Lung (tissue), 13 donors: ENCODE measurements around the gene KIAA1191. TPM values are rescaled to one million over a fixed set of nuclear protein-coding genes. Genes with fewer than 3 reads are reported as not detected.
"Not testable (repeated sequence)": the region's sequence is repeated elsewhere in the genome, so short reads cannot be mapped to it uniquely, and the experiment has no call there.

Experiments used
- ATAC-seq: fragments of 200-7000 bp; cut with Tn5 transposase; one replicate; pipeline ENCODE4 v1.9.1; 2020; ENCODE audit warnings: moderate number of reproducible peaks; ENCODE audit not compliant: insufficient read depth, low FRiP score
- DNase-seq, 3 donors: peaks; one replicate each; pipeline ENCODE4 v3.0.0-alpha.2; 2013 to 2017
- H3K27ac ChIP-seq, 2 donors: one replicate each; pipeline ENCODE4 v1.5.1; 2013; ENCODE audit warnings: mild to moderate bottlenecking in 2 of 2, moderate library complexity in 2 of 2, control low read depth in 1 of 2, inconsistent platforms in 1 of 2, low read depth in 1 of 2, low read length in 1 of 2
- H3K27me3 ChIP-seq, 3 donors: one replicate each; pipeline ENCODE4 v1.5.1; 2013; ENCODE audit warnings: low read length in 2 of 3; ENCODE audit not compliant: control insufficient read depth in 3 of 3, insufficient read depth in 3 of 3
- H3K36me3 ChIP-seq, 4 donors: one replicate each; pipeline ENCODE4 v1.5.1; 2013; ENCODE audit warnings: low read length in 4 of 4, mild to moderate bottlenecking in 1 of 4, moderate library complexity in 1 of 4; ENCODE audit not compliant: control insufficient read depth in 4 of 4, insufficient read depth in 4 of 4
- H3K4me1 ChIP-seq, 5 donors: one replicate each; pipeline ENCODE4 v1.5.1; 2013; ENCODE audit warnings: low read length in 5 of 5, mild to moderate bottlenecking in 2 of 5, moderate library complexity in 1 of 5; ENCODE audit not compliant: control insufficient read depth in 5 of 5, insufficient read depth in 5 of 5
- H3K4me3 ChIP-seq: one replicate; pipeline ENCODE4 v1.5.1; 2013; ENCODE audit warnings: mild to moderate bottlenecking, control low read depth, moderate library complexity
- H3K9ac ChIP-seq, 2 donors: one replicate each; pipeline ENCODE4 v1.5.1; 2013; ENCODE audit warnings: low read length in 2 of 2, control low read depth in 1 of 2; ENCODE audit not compliant: insufficient read depth in 1 of 2
- H3K9me3 ChIP-seq, 4 donors: one replicate each; pipeline ENCODE4 v1.5.1; 2013; ENCODE audit warnings: low read length in 3 of 4, mild to moderate bottlenecking in 1 of 4, moderate library complexity in 1 of 4; ENCODE audit not compliant: control insufficient read depth in 4 of 4, insufficient read depth in 3 of 4
- CTCF ChIP-seq: IDR thresholded peaks from 2 replicates; pipeline ENCODE4 v1.5.1; 2012; ENCODE audit warnings: mild to moderate bottlenecking; ENCODE audit errors: control extremely low read depth, extremely low read depth
- WGBS, 2 donors: extraction: QIAGEN DNeasy Blood & Tissue Kit; methylation state at CpG; one replicate each; pipeline ENCODE4 v1.1.7; 2013; 5-methylcytosine and 5-hydroxymethylcytosine counted together
- polyA plus RNA-seq, 2 donors: library from polyadenylated mRNA; stranded (reverse); fragments of 200-250 nt; gene quantifications; one replicate each; pipeline ENCODE4 v1.2.1, GENCODE V29; 2013
- small RNA-seq: library from RNA; depleted of rRNA; stranded (forward); fragments of <200 nt; gene quantifications from one replicate; pipeline ENCODE3, GENCODE V24; 2014; ENCODE audit warnings: low replicate concordance
- total RNA-seq, 2 donors: library from RNA; depleted of rRNA in 1 of 2; stranded (reverse); fragments of >200 nt in 1 of 2; gene quantifications; one replicate each; pipeline ENCODE4 v1.2.1, GENCODE V29; 2014 to 2021
- donor health status: control.
- donor health status: control.
- donor health status: Bipolar disorder and iron deficiency.
- donor health status: healthy.
- donor health status: DM: yes; HTN: yes; CAD: no.

KIAA1191 gene
- total and polyA plus RNA-seq, 4 donors, result 41.0 to 78.1 (median 61.8) TPM

DNA sequence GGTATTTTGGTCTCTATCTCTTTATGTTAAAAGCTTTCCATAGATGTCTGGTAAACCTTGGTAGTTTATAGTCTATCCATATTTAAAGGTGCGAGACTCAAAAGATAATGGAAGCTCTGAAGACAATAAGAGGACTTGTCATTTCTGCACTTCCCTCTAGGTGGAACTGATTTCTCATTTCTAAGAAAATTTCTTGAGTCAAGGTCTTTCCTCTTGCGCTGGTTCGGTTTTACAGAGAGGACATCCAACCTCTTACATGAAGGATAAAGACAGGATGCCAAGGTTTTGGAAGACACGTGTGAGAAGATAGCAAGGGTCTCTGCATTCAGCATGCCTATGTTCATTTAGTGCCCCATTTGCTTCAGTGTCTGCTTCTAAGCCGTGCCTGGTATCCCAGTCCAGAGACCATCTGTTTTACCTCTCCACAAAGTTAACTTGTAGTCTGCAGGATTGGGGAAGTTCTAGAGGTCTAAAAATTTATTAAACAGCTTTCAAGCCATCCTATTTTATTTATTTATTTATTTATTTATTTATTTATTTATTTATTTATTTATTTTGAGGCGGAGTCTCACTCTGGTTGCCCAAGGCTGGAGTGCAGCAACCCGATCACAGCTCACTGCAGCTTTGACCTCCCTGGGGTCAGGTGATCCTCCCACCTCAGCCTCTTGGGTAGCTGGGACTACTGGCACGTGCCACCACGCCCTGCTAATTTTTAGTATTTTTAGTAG is 41.6 kb downstream of the KIAA1191 start:
- peak in 1 of 3 donors; percentile 5 for DNase-seq
- Histone ChIP-seq H3K4me1 (no peaks in the 10 kb centered on the region), H3K27ac (no peak overlapping the region), H3K4me3 (no peak overlapping the region), H3K36me3 (peaks cover 11 to 28% (median 18%) of the 10 kb centered on the region in 4 donors), H3K27me3 (no peaks in the 10 kb centered on the region), H3K9ac (no peak overlapping the region), H3K9me3 (no peaks in the 10 kb centered on the region)
- ATAC-seq, result no peak
- TF ChIP-seq CTCF, result no peak
- WGBS, 2 donors, result 91 to 95% methylated on average over 9 of the region's 9 CpGs

GRCh38 chr5:176317534-176318374 is 43.8 kb downstream of the KIAA1191 start:
- DNase-seq (peak in 1 of 3 donors; percentile 3), ATAC-seq (no peak)
- H3K27me3 ChIP-seq, result no peaks in the 10 kb centered on the region
- no peak overlapping the region for H3K4me3 ChIP-seq
- no peaks in the 10 kb centered on the region for H3K4me1 ChIP-seq
- peaks cover 10 to 26% (median 12%) of the 10 kb centered on the region in 4 donors for H3K36me3 ChIP-seq
- no peaks in the 10 kb centered on the region for H3K9me3 ChIP-seq
- H3K9ac ChIP-seq, result no peak overlapping the region
- 78 to 84% methylated on average over 7 of the region's 7 CpGs for WGBS, 2 donors
- no peak for TF ChIP-seq CTCF
- H3K27ac ChIP-seq, result no peak overlapping the region

GRCh38 chr5:176305356-176305755 is 56.2 kb downstream of the KIAA1191 start:
- H3K36me3 ChIP-seq, H3K4me1 ChIP-seq, H3K9ac ChIP-seq, H3K9me3 ChIP-seq, H3K27ac ChIP-seq, H3K27me3 ChIP-seq, ATAC-seq, DNase-seq, H3K4me3 ChIP-seq: not testable (repeated sequence)
- whole genome bisulfite sequencing, 2 donors, result 96 to 97% methylated on average over 10 to 13 of the region's 31 CpGs

Small RNAs within 50 kb of the gene (small RNA-seq; reads per million reads assigned to genes)
- gene MIR1271, result 62.0 reads per million, percentile 98 among the genes with 10 or more reads in this experiment

Other genes starting within 250 kb of the KIAA1191 start
- 10 to 100 TPM; 12.1 to 20.9 TPM for gene SIMC1, start 123.3 kb downstream of the KIAA1191 start, total RNA-seq
- 1 to 10 TPM; 3.7 to 5.3 TPM for gene SIMC1, start 123.3 kb downstream of the KIAA1191 start, polyA plus RNA-seq
- 10 to 100 TPM in 1 of 2 donors, 1 to 10 TPM in 1; 6.1 to 13.4 TPM for gene ARL10, start 3.7 kb upstream of the KIAA1191 start, total RNA-seq
- gene ARL10, start 3.7 kb upstream of the KIAA1191 start, polyA plus RNA-seq, result 1 to 10 TPM; 1.5 to 2.6 TPM
- 10 to 100 TPM in 1 of 2 donors, 1 to 10 TPM in 1; 5.0 to 28.5 TPM for gene NOP16, start 26.8 kb upstream of the KIAA1191 start, total RNA-seq
- 10 to 100 TPM; 44.4 to 52.1 TPM for gene NOP16, start 26.8 kb upstream of the KIAA1191 start, polyA plus RNA-seq
- gene HIGD2A, start 27.0 kb upstream of the KIAA1191 start, total RNA-seq, result 100 to 1,000 TPM in 1 of 2 donors, 10 to 100 TPM in 1; 71.2 to 101 TPM
- gene HIGD2A, start 27.0 kb upstream of the KIAA1191 start, polyA plus RNA-seq, result 100 to 1,000 TPM; 115 to 190 TPM
- 100 to 1,000 TPM in 1 of 2 donors, 10 to 100 TPM in 1; 33.2 to 123 TPM for gene CLTB, start 54.8 kb upstream of the KIAA1191 start, total RNA-seq
- 100 to 1,000 TPM; 101 to 193 TPM for gene CLTB, start 54.8 kb upstream of the KIAA1191 start, polyA plus RNA-seq
- 10 to 100 TPM; 33.4 to 40.1 TPM for gene FAF2, start 86.6 kb upstream of the KIAA1191 start, total RNA-seq
- gene FAF2, start 86.6 kb upstream of the KIAA1191 start, polyA plus RNA-seq, result 10 to 100 TPM; 12.5 to 19.8 TPM
- gene RNF44, start 175.6 kb upstream of the KIAA1191 start, total RNA-seq, result 10 to 100 TPM; 23.4 to 40.5 TPM
- 10 to 100 TPM; 15.3 to 27.7 TPM for gene RNF44, start 175.6 kb upstream of the KIAA1191 start, polyA plus RNA-seq
- 1 to 10 TPM in 1 of 2 donors, under 1 TPM in 1; 0.74 to 1.5 TPM for gene CDHR2, start 187.6 kb upstream of the KIAA1191 start, total RNA-seq
- under 1 TPM; 0.02 to 0.10 TPM for gene CDHR2, start 187.6 kb upstream of the KIAA1191 start, polyA plus RNA-seq
- gene GPRIN1, start 248.4 kb upstream of the KIAA1191 start, total RNA-seq, result 1 to 10 TPM in 1 of 2 donors, under 1 TPM in 1; 0.97 to 1.1 TPM
- gene GPRIN1, start 248.4 kb upstream of the KIAA1191 start, polyA plus RNA-seq, result under 1 TPM; 0.39 to 0.68 TPM